ENCODE measurements around the gene EGFL6.

- no peak for TF ChIP-seq BHLHE40 (IDR thresholded peaks at IDR 0.05; ENCODE audit: borderline replicate concordance in 1 of 2, low read depth in 2 of 2, low read length in 1 of 2)
- no peak for TF ChIP-seq FOXK2 (IDR thresholded peaks at IDR 0.05)
- TF ChIP-seq JUND (IDR thresholded peaks at IDR 0.05; ENCODE audit: low read depth, low read length): no peak
- TF ChIP-seq ETV6 (conservative IDR thresholded peaks at IDR 0.05 in 1 of 2, IDR thresholded peaks at IDR 0.05 in 1 of 2; ENCODE audit: borderline replicate concordance in 1 of 2, low read depth in 1 of 2): no peak
- TF ChIP-seq ELK1 (IDR thresholded peaks at IDR 0.05; ENCODE audit: low read depth, low read length): no peak
- TF ChIP-seq EZH2 (IDR thresholded peaks at IDR 0.05; ENCODE audit: borderline replicate concordance, control insufficient read depth, low read depth, low read length): no peak
- no peak for TF ChIP-seq RFX5 (IDR thresholded peaks at IDR 0.05; ENCODE audit: low read depth, low read length)
- TF ChIP-seq CTCF (IDR thresholded peaks at IDR 0.05 in 2 of 3, conservative IDR thresholded peaks at IDR 0.05 in 1 of 3; ENCODE audit: control insufficient read depth in 2 of 3, extremely low read depth in 1 of 3, insufficient read depth in 1 of 3, low read depth in 3 of 3, low read length in 3 of 3): no peak
- no peak for TF ChIP-seq POLR2AphosphoS5 (IDR thresholded peaks at IDR 0.05; ENCODE audit: low read length)
- TF ChIP-seq SRF (IDR thresholded peaks at IDR 0.05; ENCODE audit: low read depth in 2 of 2, low read length in 2 of 2): no peak
These were observed 103.6 kb downstream of the EGFL6 start for GRCh38 chrX:13673016-13673415.
